SU-DHL-6 (cell line): ENCODE data around the gene MAPK6.

ENCODE experiments used
- H2AFZ ChIP-seq: fragments of 200-600 bp; sonication (generic); 2 replicates; pipeline ENCODE4 v1.6.1; 2014; ENCODE audit warnings: low read depth, mild to moderate bottlenecking, moderate library complexity, mixed read lengths, antibody characterized with exemption, low read length; ENCODE audit not compliant: severe bottlenecking
- H3F3A ChIP-seq: fragments of 200-600 bp; shearing (Covaris generic); 2 replicates; pipeline ENCODE4 v1.6.0; 2016; ENCODE audit warnings: antibody characterized with exemption, mild to moderate bottlenecking; ENCODE audit not compliant: insufficient read depth
- H3K27ac ChIP-seq: fragments of 200-600 bp; sonication (generic); 2 replicates; pipeline ENCODE4 v1.5.1; 2016; ENCODE audit warnings: low read depth, mild to moderate bottlenecking, low read length, moderate library complexity, mixed read lengths
- H3K27me3 ChIP-seq: fragments of 200-600 bp; sonication (generic), shearing (Covaris generic); 2 replicates; pipeline ENCODE4 v1.6.0; 2014; ENCODE audit warnings: mild to moderate bottlenecking, low read length
- H3K36me3 ChIP-seq: fragments of 200-600 bp; sonication (generic); 2 replicates; pipeline ENCODE4 v1.6.1; 2014; ENCODE audit warnings: mild to moderate bottlenecking, low read length, mixed read lengths
- H3K4me2 ChIP-seq: fragments of 300-600, 200-600 bp; shearing (Covaris generic), sonication (generic); 2 replicates; pipeline ENCODE4 v1.6.0; 2014; ENCODE audit warnings: low read length, low read depth, mild to moderate bottlenecking; ENCODE audit not compliant: poor library complexity, severe bottlenecking
- H3K4me3 ChIP-seq: fragments of 200-600 bp; sonication (generic); 2 replicates; pipeline ENCODE4 v1.5.1; 2014; ENCODE audit warnings: antibody characterized with exemption, low read length, mild to moderate bottlenecking, mixed read lengths; ENCODE audit not compliant: insufficient read depth, poor library complexity, severe bottlenecking
- H3K79me2 ChIP-seq: fragments of 200-600 bp; sonication (generic); 2 replicates; pipeline ENCODE4 v1.6.1; 2014; ENCODE audit warnings: mild to moderate bottlenecking, low read length, moderate library complexity; ENCODE audit not compliant: insufficient read depth
- H3K9ac ChIP-seq: fragments of 200-600 bp; sonication (generic); 2 replicates; pipeline ENCODE4 v1.7.0; 2014; ENCODE audit warnings: mild to moderate bottlenecking, low read length
- H3K9me2 ChIP-seq: fragments of 200-600 bp; sonication (generic); replicated peaks from 2 replicates; pipeline ENCODE4 v1.6.1; 2014; ENCODE audit warnings: low read length; ENCODE audit not compliant: insufficient read depth
- H3K9me3 ChIP-seq: fragments of 200-600 bp; sonication (generic); 2 replicates; pipeline ENCODE4 v1.6.1; 2014; ENCODE audit warnings: low read length, mixed read lengths; ENCODE audit not compliant: insufficient read depth
- H4K20me1 ChIP-seq: fragments of 200-600 bp; sonication (generic); 2 replicates; pipeline ENCODE4 v1.6.1; 2014; ENCODE audit warnings: low read depth, mild to moderate bottlenecking, antibody characterized with exemption, low read length, moderate library complexity, mixed read lengths
- EZH2phosphoT487 ChIP-seq: fragments of 200-600 bp; sonication (generic), shearing (Covaris generic); conservative IDR thresholded peaks from 2 replicates; pipeline ENCODE4 v1.6.1; 2018; ENCODE audit warnings: mild to moderate bottlenecking, antibody characterized with exemption, low read length, moderate library complexity, mixed read lengths
- TF ChIP-seq, protein P1 (sequence below): fragments of 200-600 bp; sonication (generic); IDR thresholded peaks from one replicate; pipeline ENCODE4 v1.5.1; 2017; ENCODE audit warnings: antibody characterized with exemption, mild to moderate bottlenecking, low read length, moderate library complexity; ENCODE audit not compliant: insufficient read depth, poor library complexity, severe bottlenecking

The MAPK6 gene

DNA sequence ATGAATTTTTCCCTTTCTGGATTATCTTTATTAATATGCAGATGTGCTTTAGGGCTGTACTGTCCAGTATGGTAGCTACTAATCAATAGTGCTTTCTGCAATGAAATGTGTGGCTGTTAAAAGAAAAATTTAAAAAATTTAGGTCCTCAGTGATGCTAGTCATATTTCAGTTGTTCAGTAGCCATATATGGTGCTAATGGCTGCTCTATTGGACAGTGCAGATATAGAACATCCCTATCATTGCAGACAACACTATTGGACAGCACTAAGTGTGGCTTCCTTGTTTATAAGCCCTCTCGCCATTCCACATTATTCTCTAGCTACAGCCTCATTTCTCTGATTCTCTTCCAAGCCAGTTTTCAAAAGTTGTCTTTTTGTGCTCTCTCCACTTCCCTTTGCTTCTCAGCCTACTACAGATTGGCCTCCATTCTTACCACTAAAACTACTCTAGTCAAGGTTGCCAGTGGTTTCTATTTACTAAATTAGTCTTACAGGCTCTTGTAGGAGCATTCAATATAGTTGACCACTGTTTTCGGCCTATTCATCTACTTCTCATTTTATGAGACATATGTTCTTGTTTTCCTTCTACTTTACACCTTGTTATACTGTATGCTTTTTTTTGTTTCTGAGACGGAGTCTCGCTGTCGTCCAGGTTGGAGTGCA is 9.5 kb downstream of the MAPK6 start:
- Histone ChIP-seq H3K27me3 (no peaks in the 10 kb centered on the region), H3K9me3 (peaks cover 5% of the 10 kb centered on the region; the same call in 1 of the 2 replicates), H4K20me1 (peaks cover 7% of the 10 kb centered on the region; the same call in 1 of the 2 replicates), H3K4me3 (no peak overlapping the region), H3K9me2 (no peaks in the 10 kb centered on the region), H3K4me2 (no peak overlapping the region), H3F3A (no peaks in the 10 kb centered on the region), H2AFZ (no peak overlapping the region), H3K36me3 (no peaks in the 10 kb centered on the region; the same call in 1 of the 2 replicates), H3K27ac (no peak overlapping the region), H3K9ac (no peak overlapping the region), H3K79me2 (peaks cover 98% of the 10 kb centered on the region)
- no peak for TF ChIP-seq EZH2phosphoT487
- TF ChIP-seq, protein P1, sequence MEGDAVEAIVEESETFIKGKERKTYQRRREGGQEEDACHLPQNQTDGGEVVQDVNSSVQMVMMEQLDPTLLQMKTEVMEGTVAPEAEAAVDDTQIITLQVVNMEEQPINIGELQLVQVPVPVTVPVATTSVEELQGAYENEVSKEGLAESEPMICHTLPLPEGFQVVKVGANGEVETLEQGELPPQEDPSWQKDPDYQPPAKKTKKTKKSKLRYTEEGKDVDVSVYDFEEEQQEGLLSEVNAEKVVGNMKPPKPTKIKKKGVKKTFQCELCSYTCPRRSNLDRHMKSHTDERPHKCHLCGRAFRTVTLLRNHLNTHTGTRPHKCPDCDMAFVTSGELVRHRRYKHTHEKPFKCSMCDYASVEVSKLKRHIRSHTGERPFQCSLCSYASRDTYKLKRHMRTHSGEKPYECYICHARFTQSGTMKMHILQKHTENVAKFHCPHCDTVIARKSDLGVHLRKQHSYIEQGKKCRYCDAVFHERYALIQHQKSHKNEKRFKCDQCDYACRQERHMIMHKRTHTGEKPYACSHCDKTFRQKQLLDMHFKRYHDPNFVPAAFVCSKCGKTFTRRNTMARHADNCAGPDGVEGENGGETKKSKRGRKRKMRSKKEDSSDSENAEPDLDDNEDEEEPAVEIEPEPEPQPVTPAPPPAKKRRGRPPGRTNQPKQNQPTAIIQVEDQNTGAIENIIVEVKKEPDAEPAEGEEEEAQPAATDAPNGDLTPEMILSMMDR: no peak

GRCh38 chr15:52030010-52030409 is 11.0 kb downstream of the MAPK6 start:
- no peak overlapping the region for H3K4me3 ChIP-seq
- H3K9me3 ChIP-seq: peaks cover 5% of the 10 kb centered on the region; the same call in 1 of the 2 replicates
- H3K36me3 ChIP-seq: no peaks in the 10 kb centered on the region; the same call in 1 of the 2 replicates
- TF ChIP-seq EZH2phosphoT487: no peak
- TF ChIP-seq, protein P1: no peak
- no peak overlapping the region for H3K9ac ChIP-seq
- H3K4me2 ChIP-seq: no peak overlapping the region
- no peaks in the 10 kb centered on the region for H3K9me2 ChIP-seq
- H4K20me1 ChIP-seq: peaks cover 7% of the 10 kb centered on the region; the same call in 1 of the 2 replicates
- H3K27ac ChIP-seq: no peak overlapping the region
- peaks cover 98% of the 10 kb centered on the region for H3K79me2 ChIP-seq
- no peak overlapping the region for H2AFZ ChIP-seq
- H3F3A ChIP-seq: no peaks in the 10 kb centered on the region
- H3K27me3 ChIP-seq: no peaks in the 10 kb centered on the region

- Histone ChIP-seq H3K9ac (no peak overlapping the region), H3K79me2 (peaks cover 98% of the 10 kb centered on the region), H3K9me3 (peaks cover 5% of the 10 kb centered on the region; the same call in 1 of the 2 replicates), H3F3A (no peaks in the 10 kb centered on the region), H4K20me1 (peaks cover 7% of the 10 kb centered on the region; the same call in 1 of the 2 replicates), H3K9me2 (no peaks in the 10 kb centered on the region), H3K4me3 (no peak overlapping the region), H3K27ac (no peak overlapping the region), H2AFZ (no peak overlapping the region), H3K27me3 (no peaks in the 10 kb centered on the region), H3K4me2 (no peak overlapping the region), H3K36me3 (no peaks in the 10 kb centered on the region; the same call in 1 of the 2 replicates)
- TF ChIP-seq, protein P1: no peak
- no peak for TF ChIP-seq EZH2phosphoT487
These were observed 12.5 kb downstream of the MAPK6 start for GRCh38 chr15:52031556-52031955.
